HepG2 (cell line): ENCODE results near the gene C20orf96. TPM values are rescaled to one million over a fixed set of nuclear protein-coding genes. Genes with fewer than 3 reads are reported as not detected.

Experiments
- BCL3 ChIP-seq: sonication (generic); formaldehyde crosslinking; IDR thresholded peaks from 2 replicates; pipeline ENCODE4 v1.5.1; 2020; ENCODE audit warnings: mild to moderate bottlenecking, missing genetic modification reagents, moderate library complexity
- BORCS8-MEF2B ChIP-seq: sonication (generic); formaldehyde crosslinking; IDR thresholded peaks from 2 replicates; pipeline ENCODE4 v1.8.0; 2022; ENCODE audit warnings: mild to moderate bottlenecking, missing genetic modification reagents
- CERS6 ChIP-seq: sonication (generic); formaldehyde crosslinking; IDR thresholded peaks from 2 replicates; pipeline ENCODE4 v1.5.0; 2020; ENCODE audit warnings: missing genetic modification reagents
- DBP ChIP-seq: sonication (generic); formaldehyde crosslinking; IDR thresholded peaks from 2 replicates; pipeline ENCODE4 v1.4.0; 2020; ENCODE audit warnings: missing genetic modification reagents; ENCODE audit errors: not compliant biosample characterization
- DMTF1 ChIP-seq: sonication (generic); formaldehyde crosslinking; IDR thresholded peaks from 2 replicates; pipeline ENCODE4 v1.4.0; 2020; ENCODE audit warnings: mild to moderate bottlenecking, missing genetic modification reagents
- GABPA ChIP-seq, 2 experiments: IDR thresholded peaks; 2 replicates each; pipeline ENCODE4 v1.6.1; 2011 to 2016; ENCODE audit warnings: low read depth in 2 of 2, low read length in 1 of 2, missing biosample characterization in 1 of 2, missing genetic modification characterization in 1 of 2
- ISL2 ChIP-seq: sonication (generic); formaldehyde crosslinking; IDR thresholded peaks from 2 replicates; pipeline ENCODE4 v1.5.0; 2020; ENCODE audit warnings: missing genetic modification reagents
- KLF13 ChIP-seq: sonication (generic); formaldehyde crosslinking; IDR thresholded peaks from 2 replicates; pipeline ENCODE4 v1.4.0; 2020; ENCODE audit warnings: mild to moderate bottlenecking, missing genetic modification reagents
- NR1H2 ChIP-seq: sonication (generic); formaldehyde crosslinking; IDR thresholded peaks from 2 replicates; pipeline ENCODE4 v1.8.1; 2022; ENCODE audit warnings: low read depth, missing genetic modification reagents, borderline replicate concordance
- REXO4 ChIP-seq: sonication (generic); formaldehyde crosslinking; IDR thresholded peaks from 2 replicates; pipeline ENCODE4 v1.8.0; 2022; ENCODE audit warnings: missing genetic modification reagents, mild to moderate bottlenecking, borderline replicate concordance
- RXRB ChIP-seq: IDR thresholded peaks from 2 replicates; pipeline ENCODE4 v1.6.1; 2016; ENCODE audit warnings: borderline replicate concordance, missing genetic modification reagents, missing compliant biosample characterization
- SYNCRIP ChIP-seq: fragments of 200-400 bp; formaldehyde crosslinking; IDR thresholded peaks from 2 replicates; pipeline ENCODE4 v1.6.1; 2018; ENCODE audit warnings: mild to moderate bottlenecking, low read depth, low read length; ENCODE audit not compliant: insufficient read depth
- TOE1 ChIP-seq: sonication (generic); formaldehyde crosslinking; IDR thresholded peaks from 2 replicates; pipeline ENCODE4 v1.4.0; 2020; ENCODE audit warnings: mild to moderate bottlenecking, missing genetic modification reagents
- ZNF225 ChIP-seq: sonication (generic); formaldehyde crosslinking; IDR thresholded peaks from 2 replicates; pipeline ENCODE4 v1.4.0; 2020; ENCODE audit warnings: mild to moderate bottlenecking, missing genetic modification reagents
- ZNF546 ChIP-seq: sonication (generic); formaldehyde crosslinking; conservative IDR thresholded peaks from 2 replicates; pipeline ENCODE4 v1.8.1; 2023; ENCODE audit warnings: mild to moderate bottlenecking, missing genetic modification reagents
- ZNF7 ChIP-seq: IDR thresholded peaks from 2 replicates; pipeline ENCODE4 v1.6.1; 2016; ENCODE audit warnings: missing biosample characterization, missing genetic modification reagents
- ZNF710 ChIP-seq: sonication (generic); formaldehyde crosslinking; IDR thresholded peaks from 2 replicates; pipeline ENCODE4 v1.5.0; 2020; ENCODE audit warnings: mild to moderate bottlenecking, missing genetic modification reagents, borderline replicate concordance
- polyA plus RNA-seq, 8 experiments: library from polyadenylated mRNA; depleted of rRNA in 3 of 8; stranded (reverse) in 7 of 8; unstranded in 1 of 8; fragments of >200 nt; fragmentation: Illumina TruSeq in 4 of 8; extraction: Trizol in 4 of 8; gene quantifications; 2 replicates each; pipeline versions ENCODE4 v1.2.1 to v1.2.3, GENCODE V29; 2011 to 2016; ENCODE audit warnings: low read depth in 4 of 8, missing spikeins in 1 of 8, mixed read lengths in 1 of 8; ENCODE audit not compliant: insufficient read depth in 1 of 8
- total RNA-seq, 5 experiments: library from RNA; depleted of rRNA; stranded (reverse); fragments of >200 nt; fragmentation: Illumina TruSeq; extraction: Trizol; gene quantifications; 2 replicates each; pipeline ENCODE4 v1.2.3, GENCODE V29; 2016; ENCODE audit warnings: low read depth in 1 of 5

The C20orf96 gene
- total and polyA plus RNA-seq, 2 of the 13 experiments (the other 11 are each of a cell fraction or from before 2014, with no cell fraction given) = 3.8 to 20.6 TPM

GRCh38 chr20:309841-310644 lies 19.5 kb upstream of the C20orf96 start (continued):
- peak; percentile 92 for TF ChIP-seq BCL3 (CRISPR knock-in tag)
- TF ChIP-seq CERS6 (CRISPR knock-in tag) = 0 out of 2 replicates have a peak, but pooled peaks have one; percentile 21
- TF ChIP-seq RXRB (CRISPR knock-in tag) = no peak
- TF ChIP-seq DMTF1 (CRISPR knock-in tag) = 0 out of 2 replicates have a peak, but pooled peaks have one; percentile 68
- 0 out of 2 replicates have a peak, but pooled peaks have one; percentile 56 for TF ChIP-seq ZNF546
- TF ChIP-seq BORCS8-MEF2B (CRISPR knock-in tag) = peak; percentile 86
- no peak for TF ChIP-seq REXO4 (CRISPR knock-in tag)
- no peak for TF ChIP-seq SYNCRIP
- TF ChIP-seq NR1H2 (CRISPR knock-in tag) = no peak
- TF ChIP-seq DBP (CRISPR knock-in tag) = peak; percentile 6
- TF ChIP-seq KLF13 = no peak
- TF ChIP-seq TOE1 = no peak
- no peak for TF ChIP-seq GABPA (IDR thresholded peaks at IDR 0.05; ENCODE audit: low read depth, low read length)
- no peak for TF ChIP-seq GABPA (CRISPR knock-in tag; IDR thresholded peaks at IDR 0.05; ENCODE audit: low read depth)
- no peak for TF ChIP-seq ZNF225 (CRISPR knock-in tag)
- no peak for TF ChIP-seq ZNF7 (CRISPR knock-in tag)
- no peak for TF ChIP-seq ISL2 (CRISPR knock-in tag)
- peak; percentile 98 for TF ChIP-seq ZNF710 (CRISPR knock-in tag)
